ENCODE results near the gene HMGXB4. TPM values are rescaled to one million over a fixed set of nuclear protein-coding genes. Genes with fewer than 3 reads are reported as not detected.
A peak's percentile ranks its signal among the peaks of the same experiment; 100 is the strongest.

Gene HMGXB4
- total and polyA plus RNA-seq, 2 donors from 2014 or later: 3.7 to 17.3 TPM

- Histone ChIP-seq H3K27ac (ENCODE audit: low read depth in 2 of 2, low read length in 2 of 2) (peak overlapping the region in 1 of 2 donors; percentile 28), H3K9ac (ENCODE audit: low read length in 3 of 3) (peak overlapping the region; percentile 58 to 92 (median 86)), H3K4me1 (ENCODE audit: control insufficient read depth in 2 of 3, insufficient read depth in 2 of 3, low read depth in 1 of 3, low read length in 3 of 3) (peaks cover 0 to 6% (median 0%) of the 10 kb centered on the region in 3 donors), H3K36me3 (ENCODE audit: control insufficient read depth in 2 of 3, insufficient read depth in 3 of 3, low read length in 3 of 3) (peaks cover 0 to 9% (median 4%) of the 10 kb centered on the region in 3 donors), H3K9me3 (ENCODE audit: control insufficient read depth in 2 of 3, insufficient read depth in 1 of 3, low read length in 3 of 3) (no peaks in the 10 kb centered on the region), H3K4me3 (ENCODE audit: low read length in 3 of 3) (peak overlapping the region; percentile 74 to 78 (median 75)), H3K27me3 (ENCODE audit: control insufficient read depth, insufficient read depth, low read length) (no peaks in the 10 kb centered on the region)
- no peak for FAIRE-seq
- TF ChIP-seq, protein P1, sequence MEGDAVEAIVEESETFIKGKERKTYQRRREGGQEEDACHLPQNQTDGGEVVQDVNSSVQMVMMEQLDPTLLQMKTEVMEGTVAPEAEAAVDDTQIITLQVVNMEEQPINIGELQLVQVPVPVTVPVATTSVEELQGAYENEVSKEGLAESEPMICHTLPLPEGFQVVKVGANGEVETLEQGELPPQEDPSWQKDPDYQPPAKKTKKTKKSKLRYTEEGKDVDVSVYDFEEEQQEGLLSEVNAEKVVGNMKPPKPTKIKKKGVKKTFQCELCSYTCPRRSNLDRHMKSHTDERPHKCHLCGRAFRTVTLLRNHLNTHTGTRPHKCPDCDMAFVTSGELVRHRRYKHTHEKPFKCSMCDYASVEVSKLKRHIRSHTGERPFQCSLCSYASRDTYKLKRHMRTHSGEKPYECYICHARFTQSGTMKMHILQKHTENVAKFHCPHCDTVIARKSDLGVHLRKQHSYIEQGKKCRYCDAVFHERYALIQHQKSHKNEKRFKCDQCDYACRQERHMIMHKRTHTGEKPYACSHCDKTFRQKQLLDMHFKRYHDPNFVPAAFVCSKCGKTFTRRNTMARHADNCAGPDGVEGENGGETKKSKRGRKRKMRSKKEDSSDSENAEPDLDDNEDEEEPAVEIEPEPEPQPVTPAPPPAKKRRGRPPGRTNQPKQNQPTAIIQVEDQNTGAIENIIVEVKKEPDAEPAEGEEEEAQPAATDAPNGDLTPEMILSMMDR (IDR thresholded peaks at IDR 0.05; ENCODE audit: borderline replicate concordance, extremely low read depth, insufficient read depth): no peak
- intact Hi-C loops (cut with DNase I): no loop called here
- peak in 4 of 5 donors; percentile 45 to 72 (median 68) for DNase-seq
Measured at GRCh38 chr22:35258191-35258988, 1.1 kb downstream of the HMGXB4 start.

- Histone ChIP-seq H3K36me3 (ENCODE audit: control insufficient read depth in 2 of 3, insufficient read depth in 3 of 3, low read length in 3 of 3) (peaks cover 18 to 46% (median 26%) of the 10 kb centered on the region in 3 donors), H3K27ac (ENCODE audit: low read depth in 2 of 2, low read length in 2 of 2) (no peak overlapping the region), H3K4me3 (ENCODE audit: low read length in 3 of 3) (no peak overlapping the region), H3K9me3 (ENCODE audit: control insufficient read depth in 2 of 3, insufficient read depth in 1 of 3, low read length in 3 of 3) (no peaks in the 10 kb centered on the region), H3K4me1 (ENCODE audit: control insufficient read depth in 2 of 3, insufficient read depth in 2 of 3, low read depth in 1 of 3, low read length in 3 of 3) (no peaks in the 10 kb centered on the region), H3K27me3 (ENCODE audit: control insufficient read depth, insufficient read depth, low read length) (no peaks in the 10 kb centered on the region), H3K9ac (ENCODE audit: low read length in 3 of 3) (no peak overlapping the region)
- no peak for DNase-seq
- no peak for FAIRE-seq
- TF ChIP-seq, protein P1 (IDR thresholded peaks at IDR 0.05; ENCODE audit: borderline replicate concordance, extremely low read depth, insufficient read depth): no peak
- intact Hi-C loops (cut with DNase I): no loop called here
Measured at GRCh38 chr22:35264986-35265385, 7.7 kb downstream of the HMGXB4 start.

GRCh38 chr22:35266277-35266676, 9.0 kb downstream of the HMGXB4 start:
- Histone ChIP-seq H3K4me1 (ENCODE audit: control insufficient read depth in 2 of 3, insufficient read depth in 2 of 3, low read depth in 1 of 3, low read length in 3 of 3) (no peaks in the 10 kb centered on the region), H3K27me3 (ENCODE audit: control insufficient read depth, insufficient read depth, low read length) (no peaks in the 10 kb centered on the region), H3K4me3 (ENCODE audit: low read length in 3 of 3) (no peak overlapping the region), H3K9ac (ENCODE audit: low read length in 3 of 3) (no peak overlapping the region), H3K27ac (ENCODE audit: low read depth in 2 of 2, low read length in 2 of 2) (no peak overlapping the region), H3K9me3 (ENCODE audit: control insufficient read depth in 2 of 3, insufficient read depth in 1 of 3, low read length in 3 of 3) (no peaks in the 10 kb centered on the region), H3K36me3 (ENCODE audit: control insufficient read depth in 2 of 3, insufficient read depth in 3 of 3, low read length in 3 of 3) (peaks cover 18 to 47% (median 27%) of the 10 kb centered on the region in 3 donors)
- no peak for DNase-seq
- TF ChIP-seq, protein P1 (IDR thresholded peaks at IDR 0.05; ENCODE audit: borderline replicate concordance, extremely low read depth, insufficient read depth): no peak
- intact Hi-C loops (cut with DNase I): no loop called here
- no peak for FAIRE-seq

Measured in kidney (tissue), 14 donors.